GM19328 (cell line): Measurements from ENCODE around the gene GOSR1.
"Not testable (repeated sequence)": the region's sequence is repeated elsewhere in the genome, so short reads cannot be mapped to it uniquely, and the experiment has no call there.

ENCODE experiments used
- ATAC-seq: cut with Tn5 transposase; IDR thresholded peaks from one replicate; pipeline ENCODE4 v1.9.1; 2021; ENCODE audit warnings: mild to moderate bottlenecking, moderate library complexity; ENCODE audit not compliant: unreplicated experiment

Gene GOSR1

DNA sequence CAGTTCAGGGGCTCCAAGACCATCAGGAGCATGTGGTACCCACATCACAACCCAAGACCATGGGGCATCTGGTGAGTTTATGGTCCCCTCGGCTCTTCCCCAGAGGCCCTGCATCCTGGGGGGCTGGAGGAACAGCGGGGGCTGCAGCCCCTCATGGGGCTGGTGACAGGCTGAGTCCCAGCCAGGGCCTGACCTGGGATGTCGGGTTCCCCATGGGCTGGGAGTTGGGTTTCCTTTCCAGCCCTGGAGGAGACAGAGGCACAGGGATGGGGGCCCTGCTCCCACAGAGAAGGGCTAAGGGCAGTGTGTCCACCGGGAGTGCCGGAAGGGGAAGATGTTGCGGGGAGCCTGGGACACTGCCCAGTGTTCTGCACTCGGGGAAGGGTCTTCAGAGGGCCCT, 82.4 kb downstream of the GOSR1 start:
- no peak for ATAC-seq

DNA sequence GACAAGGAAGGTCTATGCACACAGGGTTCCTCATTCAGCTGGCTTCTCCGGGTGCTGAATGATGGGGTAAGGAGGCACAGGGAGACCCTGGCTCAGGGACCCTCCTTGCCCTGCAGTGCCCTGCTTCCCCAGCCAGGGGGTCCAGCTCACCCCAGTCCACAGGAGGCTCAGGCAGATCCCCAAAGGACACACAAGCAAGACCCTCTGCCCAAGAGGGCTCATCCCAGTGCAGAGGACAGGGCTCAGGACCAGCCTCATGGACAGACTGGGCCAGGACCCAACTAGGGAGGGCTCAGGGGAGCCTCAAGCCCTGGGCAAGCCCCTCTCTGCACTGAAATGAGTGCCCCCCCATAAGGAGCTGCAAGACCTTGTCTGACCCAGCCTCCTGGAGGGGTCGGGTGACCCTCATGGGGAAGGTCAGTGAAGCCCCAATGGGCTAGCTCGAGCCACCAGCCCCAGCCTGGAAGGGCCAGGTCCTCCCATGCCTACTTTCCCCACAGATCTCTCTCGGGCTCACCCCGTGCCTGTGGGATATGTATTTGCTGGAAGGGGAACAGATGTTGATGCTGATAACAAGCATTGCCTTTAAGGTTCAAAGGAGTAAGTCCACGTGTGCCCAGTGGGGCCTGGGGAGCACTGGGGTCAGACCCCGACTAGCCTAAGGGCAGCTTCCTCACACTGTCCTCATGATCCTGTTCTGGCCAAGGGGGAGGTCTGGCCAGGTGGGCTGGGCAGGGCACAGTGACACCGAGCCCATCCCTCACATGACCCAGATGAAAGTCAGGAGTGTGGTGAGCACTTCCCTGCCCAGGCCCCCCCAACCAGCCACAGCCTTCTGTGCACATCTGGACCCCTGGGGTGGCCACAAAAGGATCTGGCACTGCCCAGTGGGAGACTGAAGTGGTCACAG, 83.2 kb downstream of the GOSR1 start:
- ATAC-seq: not testable (repeated sequence)

DNA sequence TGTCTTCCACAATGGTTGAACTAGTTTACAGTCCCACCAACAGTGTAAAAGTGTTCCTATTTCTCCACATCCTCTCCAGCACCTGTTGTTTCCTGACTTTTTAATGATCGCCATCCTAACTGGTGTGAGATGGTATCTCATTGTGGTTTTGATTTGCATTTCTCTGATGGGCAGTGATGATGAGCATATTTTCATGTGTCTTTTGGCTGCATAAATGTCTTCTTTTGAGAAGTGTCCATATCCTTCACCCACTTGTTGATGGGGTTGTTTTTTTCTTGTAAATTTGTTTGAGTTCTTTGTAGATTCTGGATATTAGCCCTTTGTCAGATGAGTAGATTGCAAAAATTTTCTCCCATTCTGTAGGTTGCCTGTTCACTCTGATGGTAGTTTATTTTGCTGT, 84.6 kb downstream of the GOSR1 start:
- ATAC-seq: not testable (repeated sequence)

DNA sequence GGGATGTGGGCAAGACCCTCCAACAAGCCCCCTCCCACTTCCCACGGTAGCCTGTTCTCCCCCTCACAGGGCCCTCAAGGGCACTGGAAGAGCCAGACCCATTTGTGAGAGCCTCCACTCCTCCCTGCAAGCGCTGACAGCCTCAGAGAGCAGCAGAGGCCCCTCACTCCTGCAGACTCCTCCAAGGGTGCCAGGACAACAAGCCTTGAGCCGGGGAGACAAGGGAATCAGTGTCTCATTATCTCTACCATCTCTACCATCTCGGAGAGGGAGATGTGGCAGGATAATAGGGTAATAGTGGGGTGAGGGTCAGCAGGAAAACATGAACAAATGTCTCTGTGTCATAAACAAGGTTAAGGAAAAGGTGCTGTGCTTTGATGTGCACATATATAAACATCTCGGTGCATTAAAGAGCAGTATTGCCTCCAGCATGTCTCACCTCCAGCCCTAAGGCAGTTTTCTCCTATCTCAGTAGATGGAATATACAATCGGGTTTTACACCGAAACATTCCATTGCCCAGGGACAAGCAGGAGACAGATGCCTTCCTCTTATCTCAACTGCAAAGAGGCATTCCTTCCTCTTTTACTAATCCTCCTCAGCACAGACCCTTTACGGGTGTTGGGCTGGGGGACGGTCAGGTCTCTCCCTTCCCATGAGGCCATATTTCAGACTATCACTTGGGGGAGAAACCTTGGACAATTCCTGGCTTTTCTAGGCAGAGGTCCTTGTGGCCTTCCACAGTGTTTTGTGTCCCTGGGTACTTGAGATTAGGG, 86.1 kb downstream of the GOSR1 start:
- ATAC-seq: not testable (repeated sequence)

DNA sequence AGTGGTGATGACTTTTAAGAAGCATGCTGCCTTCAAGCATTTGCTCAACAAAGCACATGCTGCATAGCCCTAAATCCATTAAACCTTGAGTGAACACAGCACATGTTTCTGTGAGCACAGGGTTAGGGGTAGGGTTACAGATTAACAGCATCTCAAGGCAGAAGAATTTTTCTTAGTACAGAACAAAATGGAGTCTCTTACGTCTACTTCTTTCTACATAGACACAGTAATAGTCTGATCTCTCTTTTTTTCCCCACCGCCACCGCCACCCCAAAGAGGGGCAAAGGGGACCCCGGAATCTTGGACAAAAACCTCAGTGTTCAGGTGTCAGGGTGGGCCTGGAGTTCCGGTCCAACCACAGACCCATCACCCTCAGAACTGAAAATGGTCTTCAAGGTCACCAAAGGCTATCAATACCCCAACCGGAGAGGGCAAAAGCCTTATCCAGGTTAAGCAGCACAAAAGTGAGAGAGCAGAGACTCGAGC, 86.7 kb downstream of the GOSR1 start:
- ATAC-seq: not testable (repeated sequence)

DNA sequence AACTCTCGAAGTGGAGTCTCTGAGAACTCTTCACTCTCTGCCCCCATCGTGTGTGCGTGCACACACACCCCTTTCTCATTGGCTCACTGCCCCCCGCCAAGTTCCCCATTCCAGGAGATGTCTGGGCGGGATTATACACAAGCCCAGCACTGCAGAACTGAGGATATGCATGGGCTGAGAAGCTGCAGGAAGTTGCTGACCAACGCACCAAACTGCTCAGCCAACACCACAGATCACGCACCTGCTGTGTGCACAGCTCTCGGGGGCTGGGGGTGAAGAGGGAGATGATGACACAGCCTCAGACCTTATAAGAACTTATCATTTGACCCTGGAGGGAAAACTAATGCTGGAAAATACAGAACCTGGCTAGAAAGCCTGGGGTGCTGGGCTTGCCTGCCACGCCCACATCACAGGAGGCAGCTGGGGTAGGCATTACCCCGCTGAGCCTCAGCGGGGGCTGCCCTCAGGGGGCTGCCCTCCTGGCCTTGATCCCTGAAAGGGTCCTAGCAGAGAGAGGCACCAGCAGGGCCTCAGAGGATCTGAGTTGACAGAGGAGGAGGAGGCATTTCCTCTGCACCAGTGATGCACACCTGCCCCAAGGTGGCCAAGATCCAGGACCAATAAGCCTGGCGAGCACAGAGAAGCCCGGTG, 87.3 kb downstream of the GOSR1 start:
- ATAC-seq: not testable (repeated sequence)

DNA sequence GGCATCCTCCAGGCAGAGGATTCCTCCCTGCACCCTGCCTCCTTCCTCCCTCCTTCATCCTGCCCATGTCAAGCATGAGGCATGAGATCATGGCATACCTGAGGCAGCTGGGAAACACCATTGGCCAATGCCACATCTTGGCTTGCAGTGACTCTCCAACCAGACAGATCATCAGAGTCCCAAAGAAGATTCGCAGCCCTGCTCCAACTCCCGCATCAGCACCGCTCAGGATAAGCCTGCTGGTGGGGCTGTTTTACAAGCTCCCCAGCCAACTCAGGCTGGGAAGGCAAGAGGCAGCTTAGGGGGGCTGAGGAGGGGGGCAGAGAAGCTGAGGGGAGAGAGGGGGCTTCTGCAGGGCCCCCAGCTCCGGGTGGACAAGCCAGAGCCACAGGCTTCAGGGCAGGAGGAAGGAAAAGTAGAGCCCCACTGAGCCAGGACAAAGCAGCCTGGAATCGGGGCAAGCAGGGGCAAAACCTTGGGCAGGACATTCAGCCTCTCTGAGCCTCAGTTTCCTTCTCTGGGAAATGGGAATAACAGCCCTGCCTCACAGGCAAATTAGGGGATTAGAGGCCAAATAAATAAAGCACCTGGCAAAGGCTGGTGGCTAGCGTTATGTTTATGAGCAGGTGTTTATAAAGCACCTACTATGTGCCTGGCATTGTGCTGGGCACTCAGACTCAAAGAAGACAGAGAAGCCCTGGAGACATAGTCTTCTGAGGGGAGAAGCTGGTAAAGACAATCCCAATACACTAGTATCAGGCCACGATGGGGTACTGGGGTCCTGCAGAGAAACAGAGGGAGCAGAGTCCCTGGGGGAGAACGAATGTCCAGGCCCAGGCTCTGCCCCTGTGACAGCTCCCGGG, 88.1 kb downstream of the GOSR1 start:
- ATAC-seq: no peak

DNA sequence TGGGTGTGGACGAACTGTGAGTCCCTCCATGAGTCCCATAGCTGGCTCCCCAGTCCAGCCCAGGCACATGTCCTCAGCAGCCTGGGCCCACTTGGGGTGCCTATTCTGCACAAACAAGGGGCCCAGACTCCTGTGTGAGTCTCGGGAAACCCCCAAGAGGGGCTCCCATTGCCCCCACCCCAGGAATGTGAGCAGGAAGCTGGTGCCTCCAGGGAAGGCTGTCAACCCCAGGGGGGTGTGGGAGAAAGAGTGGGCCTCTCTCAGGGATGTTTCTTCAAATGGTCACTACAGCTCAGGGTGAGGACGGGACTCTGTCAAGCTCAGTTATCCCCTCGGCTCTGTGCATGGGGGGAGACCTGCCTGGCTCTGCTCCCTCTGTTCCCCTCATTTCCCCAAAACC, 88.9 kb downstream of the GOSR1 start:
- not testable (repeated sequence) for ATAC-seq

DNA sequence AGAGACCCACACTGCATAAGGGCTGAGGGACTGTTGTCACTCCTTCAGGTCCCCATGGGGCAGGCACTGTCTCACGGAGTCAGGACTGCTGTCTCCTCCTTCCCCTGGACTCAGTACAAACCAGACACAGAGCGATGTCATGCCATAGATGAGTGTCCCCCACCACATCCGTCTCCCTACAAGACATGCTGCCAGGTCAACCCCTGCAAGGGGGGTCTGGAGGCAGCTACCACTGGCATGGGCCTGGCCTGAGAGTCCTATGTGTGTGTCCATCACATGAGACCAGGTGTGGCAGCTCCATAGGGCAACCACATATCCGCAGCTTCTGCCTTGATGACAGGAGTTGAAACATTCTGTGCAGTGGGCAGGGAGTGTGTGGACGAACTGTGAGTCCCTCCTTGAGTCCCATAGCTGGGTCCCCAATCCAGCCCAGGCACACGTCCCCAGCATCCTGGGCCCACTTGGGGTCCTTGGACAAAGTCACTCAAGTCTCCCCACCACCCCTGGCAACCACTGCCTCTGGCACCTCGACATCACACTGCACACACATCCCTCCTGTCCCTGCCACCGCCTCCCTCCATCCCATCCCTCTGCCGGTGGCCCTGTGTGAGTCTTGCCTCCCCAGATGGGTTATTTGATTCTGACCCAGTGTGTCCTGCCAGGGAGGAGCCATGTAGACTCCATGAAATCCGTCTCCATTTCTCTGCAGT, 89.5 kb downstream of the GOSR1 start:
- ATAC-seq: not testable (repeated sequence)

DNA sequence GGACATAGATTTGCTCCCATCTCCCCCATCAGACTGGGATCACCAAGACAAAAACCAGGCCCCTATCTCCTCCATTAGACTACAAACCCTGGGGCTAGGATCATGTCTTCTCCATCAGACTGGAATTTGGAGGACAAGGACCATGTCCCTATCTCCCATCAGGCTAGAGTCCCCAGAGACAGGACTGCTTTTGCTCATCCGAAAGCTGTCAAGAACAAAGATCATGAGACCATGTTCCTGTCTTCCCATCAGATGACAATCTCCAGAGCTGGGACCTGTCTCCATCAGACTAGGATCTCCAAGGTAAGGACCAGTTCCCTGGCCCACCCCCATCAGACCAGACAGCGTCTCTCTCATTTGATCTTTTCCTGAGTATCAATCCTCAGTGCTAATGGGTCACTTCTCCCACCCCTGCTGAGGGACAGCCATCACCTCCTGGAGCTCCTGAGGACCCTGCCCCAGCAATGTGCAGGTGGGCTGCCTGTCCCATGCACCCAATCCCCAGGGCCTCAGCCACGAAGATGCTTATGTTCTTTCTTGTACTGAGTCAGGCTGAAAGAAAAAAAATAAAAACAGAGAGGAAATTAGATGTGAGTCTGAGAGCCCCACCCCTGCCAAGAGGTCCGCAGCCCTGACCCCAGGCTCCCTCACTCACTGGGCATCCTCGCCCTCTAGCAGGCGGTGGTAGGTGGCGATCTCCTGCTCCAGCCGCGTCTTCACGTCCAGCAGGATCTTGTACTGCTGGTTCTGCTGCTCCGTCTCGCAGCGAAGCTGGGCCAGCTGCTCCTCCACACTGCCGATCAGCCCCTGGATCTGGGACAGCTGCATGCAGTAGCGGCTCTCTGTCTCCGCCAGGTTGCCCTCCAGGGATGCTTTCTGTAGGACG, 90.3 kb downstream of the GOSR1 start:
- no peak for ATAC-seq

DNA sequence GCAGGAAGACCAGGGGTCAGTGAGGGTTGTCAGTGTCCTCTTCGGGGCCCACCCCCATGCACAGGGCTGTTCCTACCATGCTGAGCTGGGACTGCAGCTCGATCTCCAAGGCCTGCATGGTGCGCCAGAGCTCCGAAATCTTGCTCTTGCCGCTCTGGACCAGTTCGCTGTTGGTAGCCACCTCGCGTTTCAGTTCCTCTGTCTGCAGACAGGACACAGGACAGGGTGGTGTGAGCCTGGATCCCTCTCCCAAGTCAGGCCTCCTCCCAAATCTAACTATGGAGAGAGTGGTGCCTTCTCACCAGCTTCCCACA, 90.9 kb downstream of the GOSR1 start:
- ATAC-seq: no peak

DNA sequence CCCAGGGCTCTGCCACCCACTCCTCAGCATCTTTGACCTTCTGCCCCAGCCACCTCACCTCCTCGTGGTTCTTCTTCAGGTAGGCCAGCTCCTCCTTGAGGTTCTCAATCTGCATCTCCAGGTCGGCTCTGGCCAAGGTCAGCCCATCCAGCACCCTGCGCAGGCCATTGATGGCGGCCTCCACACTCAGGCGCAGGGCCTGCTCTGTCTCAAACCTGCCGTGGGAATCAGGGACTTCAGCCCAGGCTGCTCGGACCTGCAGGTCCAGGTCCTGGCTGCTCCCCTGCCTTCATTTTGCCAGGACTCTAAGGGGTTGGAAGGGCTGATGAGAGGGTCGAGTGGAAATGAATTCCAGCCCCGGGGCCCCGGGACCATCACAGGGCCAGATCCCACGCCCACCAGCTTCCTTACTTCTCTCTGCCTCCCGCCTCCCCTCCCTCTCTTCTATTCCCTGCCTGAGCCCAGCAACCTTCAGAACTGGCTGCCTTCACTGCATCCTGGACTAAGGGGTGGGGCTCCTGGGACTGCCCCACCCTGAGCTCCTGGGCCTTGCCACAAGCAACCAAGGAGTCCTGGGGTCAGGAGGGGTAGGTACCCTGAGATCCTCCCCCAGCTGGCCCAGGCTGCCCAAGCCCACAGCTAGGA, 92.4 kb downstream of the GOSR1 start:
- ATAC-seq: not testable (repeated sequence)

DNA sequence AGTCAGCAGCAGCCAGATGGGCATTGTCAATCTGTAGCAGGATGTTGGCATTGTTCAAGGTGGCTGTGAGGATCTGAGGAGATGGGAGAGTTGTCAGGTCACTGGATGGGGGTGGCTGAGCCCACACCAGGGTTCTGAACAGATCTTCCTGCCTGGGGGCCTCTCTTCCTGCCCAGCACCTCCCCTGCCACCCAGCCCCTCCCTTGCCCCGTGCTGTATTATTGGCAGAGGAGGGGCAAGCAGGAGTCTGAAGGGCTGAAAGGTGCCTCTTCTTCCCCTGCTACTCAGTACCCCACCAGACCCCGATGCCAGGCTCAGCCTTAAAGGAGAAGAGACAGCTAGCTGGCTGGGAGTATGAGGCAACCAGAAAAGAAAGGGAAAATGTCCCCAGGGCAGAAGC, 93.0 kb downstream of the GOSR1 start:
- ATAC-seq: no peak

DNA sequence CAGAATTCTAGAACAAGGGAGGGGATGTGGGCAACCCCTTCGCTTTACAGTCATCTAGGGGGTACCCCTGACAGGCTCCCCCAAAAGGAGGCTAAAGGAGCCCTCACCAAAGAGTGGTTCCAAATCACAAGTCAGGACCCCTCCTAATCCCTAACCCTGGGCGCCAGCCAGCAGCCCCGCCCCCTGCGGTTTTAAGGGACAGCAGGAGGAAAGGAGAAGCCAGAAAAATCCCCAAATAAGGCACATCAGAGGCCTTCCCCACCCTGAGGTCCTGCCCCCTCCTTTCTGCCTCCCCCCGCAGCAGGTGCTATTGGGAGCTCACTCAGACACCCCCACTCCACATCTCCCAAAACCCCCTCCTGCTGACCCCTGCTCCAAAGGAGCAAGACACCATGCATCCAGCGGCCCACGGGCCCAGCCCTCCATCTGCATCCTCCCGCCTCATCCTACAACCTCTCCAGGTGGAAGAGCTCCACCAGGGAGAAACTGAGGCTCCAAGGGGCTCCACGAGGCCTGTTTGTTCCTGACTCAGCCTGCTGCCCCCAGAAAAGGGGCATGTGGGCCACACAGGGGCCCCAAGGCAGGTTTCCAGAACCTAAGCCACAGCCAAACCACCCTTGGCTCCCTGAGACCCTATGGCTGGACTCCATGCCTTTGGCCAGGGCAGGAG, 93.5 kb downstream of the GOSR1 start:
- ATAC-seq: no peak

DNA sequence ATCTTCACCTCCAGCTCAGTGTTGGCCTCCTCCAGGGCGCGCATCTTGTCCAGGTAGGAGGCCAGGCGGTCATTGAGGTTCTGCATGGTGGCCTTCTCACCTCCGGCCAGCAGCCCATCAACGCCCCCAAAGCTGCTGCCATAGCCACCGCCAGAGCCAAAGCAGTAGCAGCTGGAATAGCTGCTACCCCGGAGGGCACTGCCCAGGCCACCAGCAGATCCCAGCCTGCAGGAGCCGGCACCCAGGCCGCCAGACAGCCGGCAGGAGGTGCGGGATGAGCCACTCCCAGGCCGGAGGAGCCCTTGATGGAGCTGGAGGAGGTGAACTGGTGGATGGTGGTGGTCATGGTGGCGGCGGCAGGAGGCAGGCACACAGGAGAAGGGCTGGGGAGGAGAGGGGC, 94.2 kb downstream of the GOSR1 start:
- ATAC-seq: not testable (repeated sequence)

DNA sequence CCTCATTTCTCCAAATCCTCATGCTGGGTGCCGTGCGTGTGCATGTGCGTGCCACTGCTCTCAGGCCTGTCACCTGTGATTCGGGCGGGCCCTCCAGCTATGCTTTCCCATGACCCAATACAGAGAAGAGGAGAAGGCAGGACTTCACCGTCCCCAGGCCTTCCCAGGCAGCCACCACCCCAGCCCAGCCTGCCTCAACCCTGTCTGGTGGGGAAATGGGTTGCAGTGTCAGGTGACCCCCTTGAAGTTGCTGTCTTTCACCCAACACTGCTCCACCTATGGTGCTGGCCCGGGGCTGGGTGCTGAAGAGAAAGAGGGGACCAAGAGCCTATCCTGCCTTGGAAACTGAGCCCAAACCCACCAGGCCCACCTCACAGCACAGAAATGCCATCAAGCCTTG, 94.7 kb downstream of the GOSR1 start:
- no peak for ATAC-seq

DNA sequence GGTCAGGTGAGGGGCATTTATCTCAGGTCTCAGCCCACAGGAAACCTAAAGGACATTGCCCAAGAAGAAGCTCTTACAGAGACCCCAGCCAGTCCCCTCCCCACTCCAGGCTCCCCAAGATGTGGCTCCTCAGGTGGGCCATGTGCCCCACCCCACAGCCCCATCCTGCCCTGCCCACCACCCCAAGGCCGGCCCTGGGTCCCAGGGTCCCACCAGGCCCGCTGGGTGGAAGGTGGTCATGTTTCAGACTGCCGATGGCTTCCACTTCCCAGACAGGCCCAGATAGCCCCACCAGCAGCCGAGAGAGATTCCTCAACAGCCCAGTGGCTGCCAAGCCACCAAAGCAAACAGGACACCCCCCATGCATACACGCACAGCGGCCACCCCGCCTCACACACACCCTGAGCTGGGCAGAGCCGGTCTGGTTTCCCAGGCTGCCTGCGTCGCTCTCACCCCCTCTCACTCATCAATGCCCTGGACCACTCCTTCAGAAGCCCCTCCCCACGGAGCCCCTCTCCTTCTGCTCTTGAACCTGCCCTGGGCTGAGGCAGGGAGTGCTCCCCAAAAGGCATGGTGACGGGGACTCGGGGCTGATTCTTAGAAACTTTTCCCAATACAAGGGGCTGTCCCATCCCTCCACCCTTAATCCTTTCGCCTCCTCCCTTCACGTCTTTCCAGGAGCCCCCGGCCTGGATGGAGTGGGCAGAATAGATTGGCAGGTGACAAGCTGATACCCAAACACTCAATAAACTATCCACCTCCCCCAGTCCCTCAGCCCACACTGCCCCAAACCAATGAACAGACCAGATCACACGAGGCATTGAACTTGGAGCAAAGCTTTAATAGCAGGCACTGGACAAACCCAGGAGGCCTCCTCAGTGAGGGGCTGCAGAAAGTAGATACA, 95.7 kb downstream of the GOSR1 start:
- ATAC-seq: not testable (repeated sequence)
